ENCODE data around the gene ABCA10. TPM values are rescaled to one million over a fixed set of nuclear protein-coding genes. Genes with fewer than 3 reads are reported as not detected.
"Not testable (repeated sequence)": the region's sequence is repeated elsewhere in the genome, so short reads cannot be mapped to it uniquely, and the experiment has no call there.

ABCA10 gene
- polyA plus RNA-seq, 4 donors = 1.2 to 5.2 (median 2.5) TPM

GRCh38 chr17:69168642-69169041 lies 60.0 kb downstream of the ABCA10 start:
- DNase-seq (ENCODE audit: low read depth in 4 of 4, low spot score in 3 of 4) = not testable (repeated sequence)

- DNase-seq (ENCODE audit: low read depth in 4 of 4, low spot score in 3 of 4) = no peak
Observed at GRCh38 chr17:69166957-69167356, 61.7 kb downstream of the ABCA10 start.

DNA sequence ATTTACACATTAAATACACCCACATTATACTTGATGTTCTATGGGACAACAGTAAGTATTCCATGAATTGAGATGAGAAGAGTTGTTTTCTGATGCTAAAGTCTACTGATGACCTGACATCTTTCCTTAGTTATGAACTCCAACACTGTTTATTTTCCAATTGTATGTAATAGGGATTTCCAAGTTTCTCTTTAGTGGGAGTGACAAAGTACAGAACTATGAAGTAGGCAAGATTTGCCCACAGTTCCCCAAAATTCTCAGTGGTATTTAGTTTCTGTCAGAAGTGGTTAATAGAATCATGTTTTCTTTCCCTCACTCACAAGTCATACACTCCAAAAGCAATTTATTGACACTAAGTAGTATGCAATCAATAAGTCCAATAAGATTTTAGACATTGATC lies 64.4 kb downstream of the ABCA10 start:
- no peak for DNase-seq (ENCODE audit: low read depth in 4 of 4, low spot score in 3 of 4)

- no peak for DNase-seq (ENCODE audit: low read depth in 4 of 4, low spot score in 3 of 4)
Observed at GRCh38 chr17:69159418-69159817, 69.2 kb downstream of the ABCA10 start.

GRCh38 chr17:69154267-69154666 lies 74.4 kb downstream of the ABCA10 start:
- DNase-seq (ENCODE audit: low read depth in 4 of 4, low spot score in 3 of 4) = no peak

DNA sequence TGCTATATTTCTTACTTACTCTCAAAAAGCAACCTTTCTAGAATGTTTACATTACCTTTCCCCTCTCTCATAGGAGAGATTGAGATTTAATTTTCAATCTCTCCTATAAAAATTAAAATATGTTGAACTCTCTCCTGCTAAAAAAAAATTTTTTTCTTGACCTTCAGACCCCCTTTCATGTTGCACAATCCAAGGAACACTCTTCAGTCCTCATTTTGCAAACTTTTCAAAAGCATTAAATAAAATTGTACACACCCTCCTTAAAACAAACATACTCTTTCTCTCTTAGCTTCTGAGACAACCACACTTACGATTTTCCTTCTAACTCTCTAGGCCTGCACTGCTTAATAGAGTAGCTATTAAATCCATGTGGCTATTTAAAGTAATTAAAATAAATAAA lies 78.3 kb downstream of the ABCA10 start:
- DNase-seq (ENCODE audit: low read depth in 4 of 4, low spot score in 3 of 4) = no peak

GRCh38 chr17:69147460-69147859 lies 81.2 kb downstream of the ABCA10 start:
- DNase-seq (ENCODE audit: low read depth in 4 of 4, low spot score in 3 of 4) = no peak

- DNase-seq (ENCODE audit: low read depth in 4 of 4, low spot score in 3 of 4) = no peak
Observed at GRCh38 chr17:69144331-69145255, 84.0 kb downstream of the ABCA10 start.

DNA sequence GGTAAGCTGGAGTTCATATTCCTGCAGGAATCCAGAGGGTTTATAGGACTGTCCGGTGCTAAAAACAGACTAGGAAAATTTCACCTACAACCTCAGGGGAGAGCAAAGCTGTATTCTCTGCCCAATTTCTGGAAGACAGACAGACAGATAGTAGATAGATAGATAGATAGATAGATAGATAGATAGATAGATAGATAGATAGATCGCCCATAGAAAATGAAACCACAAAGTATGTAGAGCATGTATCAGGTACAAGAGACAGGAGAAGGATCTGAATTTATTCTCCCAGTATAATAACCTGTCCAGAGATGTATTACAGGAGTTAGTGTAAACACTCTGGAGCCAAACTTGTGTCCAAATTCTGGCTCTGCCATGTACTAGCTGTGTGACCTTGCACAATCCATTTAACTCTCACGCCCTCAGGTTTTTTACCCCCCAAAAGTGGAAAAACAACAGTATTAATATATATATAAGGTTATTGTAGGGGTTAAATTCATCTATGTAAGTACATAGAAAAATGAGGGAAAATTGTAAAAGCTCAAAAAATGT lies 84.9 kb downstream of the ABCA10 start:
- DNase-seq (ENCODE audit: low read depth in 4 of 4, low spot score in 3 of 4) = no peak

DNA sequence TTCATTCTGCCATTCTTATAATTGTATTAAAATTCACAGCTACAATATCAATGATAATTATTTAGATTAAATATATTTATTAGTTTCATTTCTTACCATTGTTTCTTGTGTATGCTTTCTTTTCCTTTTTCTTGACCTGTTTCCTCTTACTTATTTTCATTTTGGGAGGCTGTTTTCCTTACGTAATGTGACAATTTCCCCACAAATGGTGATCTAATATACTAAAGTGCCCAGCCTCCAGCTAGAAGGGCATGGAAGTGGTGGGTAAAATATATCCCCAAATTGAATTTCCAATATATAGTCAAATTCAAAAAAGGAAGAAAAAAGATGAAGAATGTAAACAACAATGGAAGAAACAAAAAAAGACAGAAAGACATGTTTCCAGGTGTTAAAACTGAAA lies 85.5 kb downstream of the ABCA10 start:
- no peak for DNase-seq (ENCODE audit: low read depth in 4 of 4, low spot score in 3 of 4)

- no peak for DNase-seq (ENCODE audit: low read depth in 4 of 4, low spot score in 3 of 4)
Observed at GRCh38 chr17:69142175-69142802, 86.3 kb downstream of the ABCA10 start.

DNA sequence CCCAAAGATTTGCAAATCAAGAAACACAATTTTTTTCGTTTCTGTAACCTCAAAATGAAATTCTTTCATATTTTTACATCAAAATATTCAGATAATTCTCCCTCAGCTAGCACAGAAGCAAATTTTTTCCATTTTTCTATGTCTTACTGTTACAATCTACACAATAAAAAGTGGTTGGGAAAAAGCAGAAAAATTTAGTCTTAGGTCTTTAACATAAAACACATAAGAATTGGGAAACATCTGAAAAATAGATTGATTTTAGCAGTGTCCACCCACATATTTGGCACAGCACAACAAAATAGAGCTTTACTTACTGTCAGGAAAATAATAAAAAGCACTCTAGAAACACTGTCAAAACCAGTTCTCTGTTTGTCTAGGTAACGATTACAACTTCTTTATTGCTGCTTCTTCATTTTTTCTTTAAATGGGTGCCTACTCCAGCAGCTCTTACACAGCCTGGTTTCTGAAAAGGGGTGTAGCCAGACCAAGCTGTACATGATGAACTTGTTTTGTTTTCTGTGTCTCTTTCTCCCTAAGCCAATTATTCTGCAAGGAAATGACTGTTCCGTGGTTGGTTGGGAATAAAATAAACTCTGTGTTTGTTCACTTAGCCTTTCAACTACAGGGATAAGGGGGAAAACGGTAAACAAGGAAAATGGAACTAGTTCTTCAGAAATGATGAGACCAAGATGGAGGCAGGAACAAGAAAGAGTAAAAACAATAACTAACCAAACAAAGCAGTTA lies 87.0 kb downstream of the ABCA10 start, which contains the start of gene ABCA6:
Gene ABCA6, minus strand, starts transcription at position 465 of the 744 bp plus-strand sequence. CDS start 1,192 bp downstream, outside the sequence.
- DNase-seq (ENCODE audit: low read depth in 4 of 4, low spot score in 3 of 4) = no peak

GRCh38 chr17:69134112-69134511 lies 94.5 kb downstream of the ABCA10 start:
- no peak for DNase-seq (ENCODE audit: low read depth in 4 of 4, low spot score in 3 of 4)

DNA sequence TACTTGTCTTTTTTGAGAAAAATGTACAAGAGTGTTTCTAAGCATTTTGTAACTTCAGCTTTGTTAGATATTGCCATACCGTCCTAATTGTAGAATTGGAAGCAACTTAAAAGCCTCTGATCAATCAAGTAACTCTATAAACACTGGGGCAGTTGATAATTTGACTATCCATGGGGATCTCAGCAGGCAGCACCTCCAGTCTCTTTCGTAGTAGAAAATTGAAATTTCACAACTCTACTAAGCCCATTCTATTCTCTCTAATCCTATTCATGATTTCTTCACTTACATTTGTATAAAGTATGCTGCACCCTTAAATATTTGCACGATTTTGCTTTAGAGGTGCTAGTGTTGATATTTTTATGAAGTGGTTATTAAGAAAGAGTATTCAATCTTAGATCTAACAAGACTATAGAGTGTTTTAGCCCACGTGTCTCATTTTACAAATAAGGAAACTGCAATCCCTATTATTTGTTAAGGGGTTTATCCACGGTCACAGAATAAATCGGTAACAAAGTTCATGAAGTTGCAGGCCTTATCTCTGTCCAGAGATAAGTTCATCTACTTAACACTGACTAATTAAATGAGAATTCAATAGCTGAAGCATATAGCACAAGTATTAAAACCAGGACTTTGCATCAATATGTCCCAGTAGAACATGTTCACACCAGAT lies 97.9 kb downstream of the ABCA10 start:
- DNase-seq (ENCODE audit: low read depth in 4 of 4, low spot score in 3 of 4) = no peak

DNA sequence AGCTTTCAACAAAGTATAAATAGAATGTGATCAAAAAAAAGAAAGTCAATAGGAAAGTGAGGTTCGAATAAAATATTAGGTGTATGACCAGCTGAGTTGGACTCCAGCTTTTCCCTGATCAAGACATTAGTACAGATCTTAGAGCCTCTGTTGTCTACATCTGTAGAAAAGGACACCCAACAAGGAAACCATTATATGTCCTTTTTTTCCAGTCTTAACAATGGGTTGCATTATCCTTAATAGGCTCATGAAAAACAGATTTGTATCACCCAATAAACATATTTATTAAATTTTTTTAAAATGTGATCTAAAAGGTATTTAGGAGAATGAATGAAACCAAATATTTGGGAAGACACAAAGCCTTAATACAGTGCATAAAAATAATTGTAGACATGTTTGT lies 105.0 kb downstream of the ABCA10 start:
- no peak for DNase-seq (ENCODE audit: low read depth in 4 of 4, low spot score in 3 of 4)

DNA sequence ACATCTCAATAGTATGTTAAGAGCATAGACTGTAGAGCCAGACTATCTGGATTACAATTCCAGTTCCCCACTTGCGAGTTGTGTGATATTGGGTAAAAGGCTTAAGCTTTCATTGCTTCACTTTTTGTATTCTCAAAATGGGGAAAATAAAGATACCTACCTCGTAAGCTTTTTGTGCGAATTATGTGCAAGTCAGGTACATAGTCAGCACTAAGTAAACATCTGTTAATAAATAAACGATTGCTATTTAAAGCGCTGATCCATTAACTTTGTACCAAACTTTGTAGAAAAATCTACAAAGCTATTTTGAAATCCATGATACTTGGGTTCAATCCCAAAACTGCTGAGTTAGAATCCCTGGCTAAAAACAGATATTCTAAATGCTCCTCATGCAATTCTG lies 106.6 kb downstream of the ABCA10 start:
- DNase-seq (ENCODE audit: low read depth in 4 of 4, low spot score in 3 of 4) = no peak

GRCh38 chr17:69117855-69118784 lies 110.5 kb downstream of the ABCA10 start:
- no peak for DNase-seq (ENCODE audit: low read depth in 4 of 4, low spot score in 3 of 4)

DNA sequence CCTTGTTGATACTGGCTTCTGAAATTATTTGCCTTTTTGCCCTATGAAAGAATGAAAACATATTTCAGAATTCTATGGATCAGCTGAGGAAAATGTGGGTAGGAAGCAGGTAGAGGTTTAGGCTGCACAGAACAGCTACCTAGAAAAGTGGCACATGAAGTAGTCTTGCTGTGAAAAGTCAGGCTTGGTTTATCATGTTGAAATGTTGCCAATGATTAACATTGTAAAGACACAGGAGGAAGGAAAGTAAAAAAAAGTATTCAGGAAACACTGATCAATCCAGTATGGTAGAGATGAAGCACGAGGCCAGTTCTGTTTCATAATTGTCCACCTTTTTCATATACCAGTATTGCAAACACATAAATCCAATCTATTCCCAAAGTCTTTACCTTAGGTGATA lies 116.8 kb downstream of the ABCA10 start:
- no peak for DNase-seq (ENCODE audit: low read depth in 4 of 4, low spot score in 3 of 4)

Data from left renal pelvis (tissue), 4 donors.